MM.1S (cell line): ENCODE data around the gene AGAP1.

Source experiments
- CTCF ChIP-seq: fragments of 300-600 bp; sonication (generic); IDR thresholded peaks from 2 replicates; pipeline ENCODE4 v1.5.1; 2016; ENCODE audit warnings: antibody characterized with exemption, low read length, mixed read lengths
- EZH2 ChIP-seq: fragments of 300-600 bp; sonication (generic); optimal IDR thresholded peaks from 2 replicates; pipeline ENCODE3; 2017; ENCODE audit warnings: low read depth, mild to moderate bottlenecking, antibody characterized with exemption, low read length, mixed read lengths
- EZH2phosphoT487 ChIP-seq: fragments of 300-600 bp; sonication (generic); IDR thresholded peaks from 2 replicates; pipeline ENCODE4 v1.6.1; 2018; ENCODE audit warnings: antibody characterized with exemption, low read length

- TF ChIP-seq CTCF (no peak), EZH2phosphoT487 (no peak), EZH2 (no peak)
Observed at GRCh38 chr2:235609321-235609720, 115.5 kb downstream of the AGAP1 start.
